Activated T-helper 17 cell treated with anti-CD3 and anti-CD28 coated beads, Interleukin-2, amount 50 U/mL, for 72 hours (primary cell): Measurements from ENCODE around the gene CD82. TPM values are rescaled to one million over a fixed set of nuclear protein-coding genes. Genes with fewer than 3 reads are reported as not detected.

ENCODE experiments used
- ATAC-seq: fragments of 150-1000 bp; cut with Tn5 transposase; replicated peaks from 2 replicates; pipeline ENCODE4 v1.10.0; 2021; ENCODE audit warnings: mild to moderate bottlenecking, moderate library complexity
- H3K27ac Mint-ChIP-seq: one replicate; pipeline ENCODE4 v1.8.0; 2022; ENCODE audit warnings: mixed read lengths
- H3K27me3 Mint-ChIP-seq: one replicate; pipeline ENCODE4 v1.8.0; 2022; ENCODE audit warnings: mixed read lengths
- H3K36me3 Mint-ChIP-seq: one replicate; pipeline ENCODE4 v1.8.0; 2022; ENCODE audit warnings: low read depth, mild to moderate bottlenecking, mixed read lengths
- H3K4me1 Mint-ChIP-seq: one replicate; pipeline ENCODE4 v1.8.0; 2022; ENCODE audit warnings: mixed read lengths
- H3K4me3 Mint-ChIP-seq: one replicate; pipeline ENCODE4 v1.8.0; 2022; ENCODE audit warnings: mild to moderate bottlenecking, mixed read lengths
- H3K9me3 Mint-ChIP-seq: one replicate; pipeline ENCODE4 v1.8.0; 2022; ENCODE audit warnings: mixed read lengths
- total RNA-seq, 2 donors: library from RNA; stranded (reverse); gene quantifications; one replicate each; pipeline ENCODE4 v1.2.3, GENCODE V29; 2022

CD82 gene
- total RNA-seq, 2 donors from 2014 or later, result 147 to 620 TPM

- H3K36me3 Mint-ChIP-seq, result peaks cover 100% of the 10 kb centered on the region
- H3K4me3 Mint-ChIP-seq, result no peak overlapping the region
- peaks cover 22% of the 10 kb centered on the region for H3K4me1 Mint-ChIP-seq
- no peaks in the 10 kb centered on the region for H3K9me3 Mint-ChIP-seq
- no peaks in the 10 kb centered on the region for H3K27me3 Mint-ChIP-seq
- no peak for ATAC-seq
- H3K27ac Mint-ChIP-seq, result peak overlapping the region; percentile 78
Observed at GRCh38 chr11:44614281-44614775, 48.9 kb downstream of the CD82 start.

- Mint-ChIP-seq H3K27ac (peak overlapping the region; percentile 78), H3K4me1 (peaks cover 13% of the 10 kb centered on the region), H3K9me3 (no peaks in the 10 kb centered on the region), H3K27me3 (no peaks in the 10 kb centered on the region), H3K36me3 (peaks cover 100% of the 10 kb centered on the region), H3K4me3 (no peak overlapping the region)
- no peak for ATAC-seq
Observed at GRCh38 chr11:44615041-44615755, 49.7 kb downstream of the CD82 start.

GRCh38 chr11:44615913-44616791, 50.7 kb downstream of the CD82 start:
- ATAC-seq, result no peak
- Mint-ChIP-seq H3K36me3 (peaks cover 100% of the 10 kb centered on the region), H3K27me3 (no peaks in the 10 kb centered on the region), H3K4me3 (no peak overlapping the region), H3K9me3 (no peaks in the 10 kb centered on the region), H3K4me1 (peaks cover 16% of the 10 kb centered on the region), H3K27ac (peak overlapping the region; percentile 68)

- Mint-ChIP-seq H3K27ac (no peak overlapping the region), H3K9me3 (no peaks in the 10 kb centered on the region), H3K4me3 (no peak overlapping the region), H3K36me3 (peaks cover 99% of the 10 kb centered on the region), H3K4me1 (peaks cover 15% of the 10 kb centered on the region), H3K27me3 (no peaks in the 10 kb centered on the region)
- ATAC-seq, result no peak
Observed at GRCh38 chr11:44617671-44618461, 52.4 kb downstream of the CD82 start.

GRCh38 chr11:44618561-44619425, 53.3 kb downstream of the CD82 start:
- Mint-ChIP-seq H3K36me3 (peaks cover 99% of the 10 kb centered on the region), H3K9me3 (no peaks in the 10 kb centered on the region), H3K4me3 (no peak overlapping the region)

GRCh38 chr11:44620328-44620725, 54.9 kb downstream of the CD82 start:
- H3K27ac Mint-ChIP-seq, result peak overlapping the region; percentile 73
- no peak for ATAC-seq
- peaks cover 99% of the 10 kb centered on the region for H3K36me3 Mint-ChIP-seq
- peaks cover 31% of the 10 kb centered on the region for H3K4me1 Mint-ChIP-seq
- no peaks in the 10 kb centered on the region for H3K9me3 Mint-ChIP-seq
- H3K27me3 Mint-ChIP-seq, result no peaks in the 10 kb centered on the region
- peak overlapping the region; percentile 32 for H3K4me3 Mint-ChIP-seq

More at GRCh38 chr11:44618561-44619425, 53.3 kb downstream of the CD82 start:
- ATAC-seq, result no peak
- no peak overlapping the region for H3K27ac Mint-ChIP-seq
- H3K27me3 Mint-ChIP-seq, result no peaks in the 10 kb centered on the region
- H3K4me1 Mint-ChIP-seq, result peaks cover 18% of the 10 kb centered on the region

- Mint-ChIP-seq H3K36me3 (peaks cover 91% of the 10 kb centered on the region), H3K27ac (peak overlapping the region; percentile 73), H3K9me3 (no peaks in the 10 kb centered on the region), H3K4me1 (peaks cover 31% of the 10 kb centered on the region), H3K27me3 (no peaks in the 10 kb centered on the region), H3K4me3 (no peak overlapping the region)
- peak; percentile 32 for ATAC-seq
Observed at GRCh38 chr11:44621140-44621681, 55.7 kb downstream of the CD82 start.

- peaks cover 31% of the 10 kb centered on the region for H3K4me1 Mint-ChIP-seq
- H3K9me3 Mint-ChIP-seq, result no peaks in the 10 kb centered on the region
- ATAC-seq, result no peak
- peak overlapping the region; percentile 91 for H3K27ac Mint-ChIP-seq
- H3K27me3 Mint-ChIP-seq, result no peaks in the 10 kb centered on the region
- peaks cover 85% of the 10 kb centered on the region for H3K36me3 Mint-ChIP-seq
- no peak overlapping the region for H3K4me3 Mint-ChIP-seq
Observed at GRCh38 chr11:44621784-44622183, 56.3 kb downstream of the CD82 start.

DNA sequence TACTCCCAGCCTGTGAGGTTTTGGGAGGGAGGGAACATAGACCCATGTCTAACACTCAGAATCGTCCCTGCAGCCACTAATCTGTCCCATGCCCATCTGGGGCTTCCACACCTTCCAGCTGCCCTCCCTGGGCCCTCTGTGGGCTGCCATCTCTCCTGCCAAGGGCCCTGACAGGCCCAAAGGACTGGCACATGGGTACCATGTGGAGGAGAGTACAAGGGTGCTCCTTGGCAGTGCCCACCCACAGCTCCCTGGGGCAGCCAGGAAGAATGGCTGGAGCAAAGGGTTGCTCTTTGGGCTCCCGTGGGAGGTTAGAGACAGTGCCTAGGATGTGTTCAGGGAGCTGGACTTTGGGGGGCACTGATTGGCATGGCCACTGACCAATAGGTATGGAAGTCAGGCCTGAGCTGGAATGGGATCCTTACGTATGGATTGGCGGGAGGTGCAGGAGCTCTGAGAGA, 56.8 kb downstream of the CD82 start:
- peak; percentile 8 for ATAC-seq
- Mint-ChIP-seq H3K4me3 (no peak overlapping the region), H3K27ac (peak overlapping the region; percentile 91), H3K9me3 (no peaks in the 10 kb centered on the region), H3K27me3 (no peaks in the 10 kb centered on the region), H3K4me1 (peaks cover 31% of the 10 kb centered on the region), H3K36me3 (peaks cover 81% of the 10 kb centered on the region)

DNA sequence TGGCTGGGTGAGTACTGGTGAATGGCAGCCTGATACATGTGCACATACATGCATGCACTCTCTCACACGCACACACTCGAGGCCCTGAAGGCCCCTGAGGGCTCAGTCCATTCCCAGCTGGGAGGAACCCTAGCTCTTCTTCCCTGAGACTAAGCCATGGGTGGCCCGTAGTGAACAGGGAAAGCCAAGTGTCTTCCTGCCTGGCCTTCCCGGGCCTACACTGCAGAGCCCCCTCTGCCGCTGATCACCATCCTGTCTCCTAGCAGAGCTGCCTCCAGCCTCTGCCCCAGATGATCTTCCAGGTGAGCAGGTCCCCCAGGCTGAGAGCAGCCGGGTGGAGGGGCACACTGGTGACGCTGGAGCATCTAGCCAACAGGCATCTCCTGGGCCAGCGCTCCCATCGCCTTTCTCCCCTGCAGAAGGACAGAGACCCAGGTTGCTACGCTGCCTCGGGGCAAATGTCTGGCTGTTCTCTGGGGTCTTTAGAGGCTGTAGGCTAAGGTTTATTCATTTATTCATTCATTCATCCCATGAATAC, 57.3 kb downstream of the CD82 start:
- Mint-ChIP-seq H3K4me1 (peaks cover 31% of the 10 kb centered on the region), H3K9me3 (no peaks in the 10 kb centered on the region), H3K27ac (peak overlapping the region; percentile 91), H3K27me3 (no peaks in the 10 kb centered on the region), H3K36me3 (peaks cover 75% of the 10 kb centered on the region), H3K4me3 (peak overlapping the region; percentile 44)
- peak; percentile 14 for ATAC-seq

DNA sequence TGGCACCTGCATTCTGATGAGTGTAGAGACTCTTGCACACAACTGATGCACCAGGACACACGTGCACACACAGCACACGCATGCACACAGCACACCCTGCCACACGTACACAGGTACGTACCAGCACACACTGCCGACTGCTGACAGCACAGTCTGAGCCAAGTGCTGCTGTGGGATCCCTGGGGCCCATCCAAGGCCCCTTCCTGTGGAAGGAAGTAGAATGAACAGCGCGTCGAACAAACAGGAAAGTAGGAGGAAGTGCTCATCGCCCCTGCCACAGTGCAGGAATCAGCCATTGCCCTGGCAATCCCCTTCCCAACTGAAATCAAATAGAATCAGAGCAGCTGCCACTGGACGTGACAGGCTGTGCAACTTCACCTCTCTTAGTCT, 57.9 kb downstream of the CD82 start:
- H3K4me3 Mint-ChIP-seq, result peak overlapping the region; percentile 44
- peak; percentile 27 for ATAC-seq
- H3K4me1 Mint-ChIP-seq, result peaks cover 31% of the 10 kb centered on the region
- peak overlapping the region; percentile 91 for H3K27ac Mint-ChIP-seq
- H3K27me3 Mint-ChIP-seq, result no peaks in the 10 kb centered on the region
- H3K36me3 Mint-ChIP-seq, result peaks cover 69% of the 10 kb centered on the region
- H3K9me3 Mint-ChIP-seq, result no peaks in the 10 kb centered on the region

DNA sequence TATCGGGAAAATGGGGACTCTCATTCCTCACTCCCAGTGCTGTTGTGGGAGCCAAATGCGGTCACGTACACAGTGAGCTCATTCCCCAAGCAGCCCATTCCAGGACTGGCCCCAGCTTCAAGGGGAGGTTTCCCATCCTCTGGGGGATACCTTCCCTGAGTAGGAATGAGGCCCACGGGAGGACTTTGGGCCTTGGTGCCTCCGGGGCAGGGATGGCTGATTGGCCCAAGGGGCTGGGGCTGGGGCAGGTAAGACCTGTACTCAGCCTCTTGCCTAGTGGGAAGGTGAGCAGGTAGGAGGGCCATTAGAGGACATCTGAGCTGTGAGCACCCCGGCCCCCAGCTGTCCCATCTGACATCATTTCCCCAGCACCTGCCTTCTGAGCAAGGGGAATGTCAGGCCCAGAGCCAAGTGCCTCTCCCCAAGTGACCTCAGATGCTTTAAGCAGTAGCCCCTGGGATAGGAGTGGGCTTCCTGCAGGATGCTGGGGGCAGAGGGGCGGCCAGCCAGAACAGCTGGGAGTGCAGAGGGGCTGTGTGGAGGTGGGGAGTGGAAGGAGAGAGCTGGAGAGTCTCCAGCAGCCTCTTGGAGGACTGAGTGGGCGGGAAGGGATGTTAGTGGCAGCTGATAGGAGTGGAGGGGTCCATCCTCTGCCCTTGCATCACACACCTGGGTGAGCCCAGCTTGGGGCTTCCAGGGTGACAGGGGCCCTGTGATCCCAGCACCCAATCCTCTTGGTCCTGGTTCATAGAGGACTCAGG, 58.4 kb downstream of the CD82 start:
- H3K27ac Mint-ChIP-seq, result peak overlapping the region; percentile 91
- H3K4me3 Mint-ChIP-seq, result peak overlapping the region; percentile 44

More for the DNA sequence above, 58.4 kb downstream of the CD82 start:
- peak; percentile 20 for ATAC-seq
- H3K27me3 Mint-ChIP-seq, result no peaks in the 10 kb centered on the region
- H3K36me3 Mint-ChIP-seq, result peaks cover 64% of the 10 kb centered on the region
- no peaks in the 10 kb centered on the region for H3K9me3 Mint-ChIP-seq
- H3K4me1 Mint-ChIP-seq, result peaks cover 31% of the 10 kb centered on the region
